ENCODE results near the gene HMX1.

GRCh38 chr4:8842614-8843013 lies 29.0 kb downstream of the HMX1 start:
- no peak for TF ChIP-seq POLR2A (IDR thresholded peaks at IDR 0.05; ENCODE audit: low read depth, low read length)
- no peak for TF ChIP-seq RFX5 (IDR thresholded peaks at IDR 0.05; ENCODE audit: low read depth, low read length)
- no peak for TF ChIP-seq ZNF274 (IDR thresholded peaks at IDR 0.05; ENCODE audit: insufficient read depth, insufficient read length)
- TF ChIP-seq POLR2AphosphoS5 (IDR thresholded peaks at IDR 0.05; ENCODE audit: low read length): no peak
- no peak for TF ChIP-seq SMARCA5 (IDR thresholded peaks at IDR 0.05)
- no peak for TF ChIP-seq NRF1 (conservative IDR thresholded peaks at IDR 0.05; ENCODE audit: low read depth, low read length)
- no peak for TF ChIP-seq RELA (IDR thresholded peaks at IDR 0.05; ENCODE audit: borderline replicate concordance, partially characterized antibody)
- TF ChIP-seq PKNOX1 (IDR thresholded peaks at IDR 0.05): no peak
- no peak for TF ChIP-seq ZNF384 (IDR thresholded peaks at IDR 0.05; ENCODE audit: borderline replicate concordance, low read depth, low read length)
- no peak for TF ChIP-seq MXI1 (IDR thresholded peaks at IDR 0.05; ENCODE audit: low read depth, low read length)
- TF ChIP-seq CTCF (IDR thresholded peaks at IDR 0.05 in 2 of 3, conservative IDR thresholded peaks at IDR 0.05 in 1 of 3; ENCODE audit: control insufficient read depth in 2 of 3, extremely low read depth in 1 of 3, insufficient read depth in 1 of 3, low read depth in 3 of 3, low read length in 3 of 3): no peak
- TF ChIP-seq, protein P1, sequence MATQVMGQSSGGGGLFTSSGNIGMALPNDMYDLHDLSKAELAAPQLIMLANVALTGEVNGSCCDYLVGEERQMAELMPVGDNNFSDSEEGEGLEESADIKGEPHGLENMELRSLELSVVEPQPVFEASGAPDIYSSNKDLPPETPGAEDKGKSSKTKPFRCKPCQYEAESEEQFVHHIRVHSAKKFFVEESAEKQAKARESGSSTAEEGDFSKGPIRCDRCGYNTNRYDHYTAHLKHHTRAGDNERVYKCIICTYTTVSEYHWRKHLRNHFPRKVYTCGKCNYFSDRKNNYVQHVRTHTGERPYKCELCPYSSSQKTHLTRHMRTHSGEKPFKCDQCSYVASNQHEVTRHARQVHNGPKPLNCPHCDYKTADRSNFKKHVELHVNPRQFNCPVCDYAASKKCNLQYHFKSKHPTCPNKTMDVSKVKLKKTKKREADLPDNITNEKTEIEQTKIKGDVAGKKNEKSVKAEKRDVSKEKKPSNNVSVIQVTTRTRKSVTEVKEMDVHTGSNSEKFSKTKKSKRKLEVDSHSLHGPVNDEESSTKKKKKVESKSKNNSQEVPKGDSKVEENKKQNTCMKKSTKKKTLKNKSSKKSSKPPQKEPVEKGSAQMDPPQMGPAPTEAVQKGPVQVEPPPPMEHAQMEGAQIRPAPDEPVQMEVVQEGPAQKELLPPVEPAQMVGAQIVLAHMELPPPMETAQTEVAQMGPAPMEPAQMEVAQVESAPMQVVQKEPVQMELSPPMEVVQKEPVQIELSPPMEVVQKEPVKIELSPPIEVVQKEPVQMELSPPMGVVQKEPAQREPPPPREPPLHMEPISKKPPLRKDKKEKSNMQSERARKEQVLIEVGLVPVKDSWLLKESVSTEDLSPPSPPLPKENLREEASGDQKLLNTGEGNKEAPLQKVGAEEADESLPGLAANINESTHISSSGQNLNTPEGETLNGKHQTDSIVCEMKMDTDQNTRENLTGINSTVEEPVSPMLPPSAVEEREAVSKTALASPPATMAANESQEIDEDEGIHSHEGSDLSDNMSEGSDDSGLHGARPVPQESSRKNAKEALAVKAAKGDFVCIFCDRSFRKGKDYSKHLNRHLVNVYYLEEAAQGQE (IDR thresholded peaks at IDR 0.05; ENCODE audit: low read depth, low read length): no peak
- TF ChIP-seq USF2 (IDR thresholded peaks at IDR 0.05; ENCODE audit: borderline replicate concordance, low read depth, low read length): no peak
